PC-9 (cell line): Measurements from ENCODE around the gene DOCK4. TPM values are rescaled to one million over a fixed set of nuclear protein-coding genes. Genes with fewer than 3 reads are reported as not detected.

Experiments used
- BruUV-seq: library from RNA; stranded (reverse); fragments of 400-500 nt; replicated peaks from 2 replicates; lab custom pipeline; 2021; lab: Mats Ljungman, UMichigan
- CTCF ChIA-PET: fragments of 300-600 bp; sonication (Branson Sonifier 250); formaldehyde crosslinking; loops from one replicate; lab custom pipeline; 2022; ENCODE audit warnings: antibody characterized with exemption; lab: Charles Lee
- POLR2A ChIA-PET: fragments of 300-600 bp; sonication (Branson Sonifier 250); formaldehyde crosslinking; loops from one replicate; lab custom pipeline; 2022; ENCODE audit warnings: antibody characterized with exemption; ENCODE audit not compliant: unreplicated experiment; lab: Charles Lee
- DNase-seq, 2 experiments: peaks; one replicate each; pipeline versions ENCODE4 v3.0.0 to v3.0.0-alpha.2; 2015 to 2022; ENCODE audit warnings: mixed read lengths in 1 of 2
- H2AFZ ChIP-seq: fragments of 200-600 bp; sonication (generic); 2 replicates; pipeline ENCODE4 v1.8.1; 2017; ENCODE audit warnings: antibody characterized with exemption
- H3F3A ChIP-seq: fragments of 200-600 bp; sonication (generic); 2 replicates; pipeline ENCODE4 v1.8.1; 2017; ENCODE audit warnings: antibody characterized with exemption, mild to moderate bottlenecking, low read depth; ENCODE audit not compliant: insufficient read depth
- H3K27ac ChIP-seq: fragments of 200-600 bp; sonication (generic); 2 replicates; pipeline ENCODE4 v1.6.1; 2016; ENCODE audit warnings: mixed run types
- H3K27me3 ChIP-seq: fragments of 200-600 bp; sonication (generic); 2 replicates; pipeline ENCODE4 v1.6.1; 2016; ENCODE audit warnings: low read depth, mixed run types; ENCODE audit not compliant: insufficient read depth
- H3K36me3 ChIP-seq: fragments of 200-600 bp; sonication (generic); 2 replicates; pipeline ENCODE4 v1.6.1; 2016; ENCODE audit warnings: low read depth, mixed run types
- H3K4me1 ChIP-seq: fragments of 200-600 bp; sonication (generic); replicated peaks from 2 replicates; pipeline ENCODE4 v1.6.1; 2016; ENCODE audit warnings: mixed run types; ENCODE audit not compliant: insufficient read depth
- H3K4me2 ChIP-seq: fragments of 200-600 bp; sonication (generic); 2 replicates; pipeline ENCODE4 v1.6.1; 2017; ENCODE audit warnings: mixed run types
- H3K4me3 ChIP-seq: fragments of 200-600 bp; sonication (generic); 2 replicates; pipeline ENCODE4 v1.6.1; 2016; ENCODE audit warnings: mixed run types
- H3K79me2 ChIP-seq: fragments of 200-600 bp; sonication (generic); 2 replicates; pipeline ENCODE4 v1.6.1; 2017; ENCODE audit warnings: low read depth, mixed run types
- H3K9me2 ChIP-seq: fragments of 200-600 bp; sonication (generic); 2 replicates; pipeline ENCODE4 v1.8.1; 2017; ENCODE audit warnings: mild to moderate bottlenecking; ENCODE audit not compliant: insufficient read depth
- H3K9me3 ChIP-seq: fragments of 200-600 bp; sonication (generic); 2 replicates; pipeline ENCODE4 v1.8.1; 2016; ENCODE audit warnings: low read depth; ENCODE audit not compliant: insufficient read depth
- H4K20me1 ChIP-seq: fragments of 200-600 bp; sonication (generic); 2 replicates; pipeline ENCODE4 v1.8.1; 2017; ENCODE audit not compliant: insufficient read depth
- EZH2 ChIP-seq: fragments of 200-600 bp; sonication (generic); IDR thresholded peaks from 2 replicates; pipeline ENCODE4 v1.8.0; 2017; ENCODE audit warnings: antibody characterized with exemption, low read depth
- intact Hi-C: fragments of 100-400 bp; cut with micrococcal nuclease; formaldehyde crosslinking; loops from one replicate; pipeline ENCODE4 v1.10.0; 2022; ENCODE audit not compliant: unreplicated experiment
- total RNA-seq: library from RNA; stranded (reverse); gene quantifications from 2 replicates; pipeline ENCODE4 v1.2.3, GENCODE V29; 2021
- TF ChIP-seq, protein P1 (sequence below): fragments of 200-600 bp; sonication (generic); conservative IDR thresholded peaks from 2 replicates; pipeline ENCODE4 v1.6.1; 2017; ENCODE audit warnings: mixed run types, antibody characterized with exemption, mild to moderate bottlenecking, moderate library complexity

DOCK4 gene
- total RNA-seq, 1 experiment from 2014 or later, result 0.98 TPM

DNA sequence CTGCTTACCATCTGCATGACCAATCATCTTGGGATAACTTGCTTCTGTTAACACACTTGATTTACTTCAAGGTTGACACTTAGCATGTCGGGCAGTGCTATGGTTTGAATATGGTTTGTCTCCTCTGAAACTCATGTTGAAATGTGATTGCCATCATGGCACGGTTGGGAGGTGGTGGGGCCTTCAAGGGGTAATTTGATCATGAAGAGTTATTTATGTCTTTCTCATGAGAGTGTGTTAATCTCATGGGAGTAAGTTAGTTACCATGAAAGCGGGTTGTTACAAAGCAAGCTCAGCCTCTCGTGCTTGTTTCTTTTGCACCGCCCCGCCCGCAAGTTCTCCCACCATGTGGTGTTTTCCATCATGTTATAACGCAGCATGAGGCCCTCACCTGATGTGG is 163.6 kb downstream of the DOCK4 start:
- no peaks in the 10 kb centered on the region for H3K36me3 ChIP-seq
- BruUV-seq, result no TSS peak
- H2AFZ ChIP-seq, result no peak overlapping the region
- H3K79me2 ChIP-seq, result no peaks in the 10 kb centered on the region
- no peaks in the 10 kb centered on the region for H3K9me3 ChIP-seq
- ChIA-PET POLR2A (no interaction called here), CTCF (no interaction called here)
- TF ChIP-seq EZH2, result no peak
- TF ChIP-seq, protein P1, sequence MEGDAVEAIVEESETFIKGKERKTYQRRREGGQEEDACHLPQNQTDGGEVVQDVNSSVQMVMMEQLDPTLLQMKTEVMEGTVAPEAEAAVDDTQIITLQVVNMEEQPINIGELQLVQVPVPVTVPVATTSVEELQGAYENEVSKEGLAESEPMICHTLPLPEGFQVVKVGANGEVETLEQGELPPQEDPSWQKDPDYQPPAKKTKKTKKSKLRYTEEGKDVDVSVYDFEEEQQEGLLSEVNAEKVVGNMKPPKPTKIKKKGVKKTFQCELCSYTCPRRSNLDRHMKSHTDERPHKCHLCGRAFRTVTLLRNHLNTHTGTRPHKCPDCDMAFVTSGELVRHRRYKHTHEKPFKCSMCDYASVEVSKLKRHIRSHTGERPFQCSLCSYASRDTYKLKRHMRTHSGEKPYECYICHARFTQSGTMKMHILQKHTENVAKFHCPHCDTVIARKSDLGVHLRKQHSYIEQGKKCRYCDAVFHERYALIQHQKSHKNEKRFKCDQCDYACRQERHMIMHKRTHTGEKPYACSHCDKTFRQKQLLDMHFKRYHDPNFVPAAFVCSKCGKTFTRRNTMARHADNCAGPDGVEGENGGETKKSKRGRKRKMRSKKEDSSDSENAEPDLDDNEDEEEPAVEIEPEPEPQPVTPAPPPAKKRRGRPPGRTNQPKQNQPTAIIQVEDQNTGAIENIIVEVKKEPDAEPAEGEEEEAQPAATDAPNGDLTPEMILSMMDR, result no peak
- DNase-seq, result no peak
- intact Hi-C loops, result no loop called here
- no peaks in the 10 kb centered on the region for H3K9me2 ChIP-seq
- H3F3A ChIP-seq, result no peaks in the 10 kb centered on the region
- H3K4me2 ChIP-seq, result no peak overlapping the region
- H3K27me3 ChIP-seq, result no peaks in the 10 kb centered on the region
- H3K4me1 ChIP-seq, result no peaks in the 10 kb centered on the region
- H4K20me1 ChIP-seq, result no peaks in the 10 kb centered on the region
- no peak overlapping the region for H3K4me3 ChIP-seq
- H3K27ac ChIP-seq, result no peak overlapping the region

- Histone ChIP-seq H4K20me1 (no peaks in the 10 kb centered on the region), H3K27ac (no peak overlapping the region), H3K4me1 (no peaks in the 10 kb centered on the region), H3K4me3 (no peak overlapping the region), H3K9me2 (no peaks in the 10 kb centered on the region), H3K79me2 (no peaks in the 10 kb centered on the region), H3K36me3 (no peaks in the 10 kb centered on the region), H3K9me3 (no peaks in the 10 kb centered on the region; the same call in 1 of the 2 replicates), H3K27me3 (no peaks in the 10 kb centered on the region), H3K4me2 (no peak overlapping the region), H3F3A (no peaks in the 10 kb centered on the region), H2AFZ (no peak overlapping the region)
- intact Hi-C loops, result no loop called here
- DNase-seq, result no peak
- BruUV-seq, result no TSS peak
- CTCF ChIA-PET, result no interaction called here
- POLR2A ChIA-PET, result interaction anchor here (0.7 kb wide), 1 partner anchor 113 kb away, joined by 3 read pairs; no protein-coding TSS in a partner anchor
- TF ChIP-seq EZH2, result no peak
- TF ChIP-seq, protein P1, result no peak
Measured at GRCh38 chr7:112038353-112038752, 167.8 kb downstream of the DOCK4 start.

DNA sequence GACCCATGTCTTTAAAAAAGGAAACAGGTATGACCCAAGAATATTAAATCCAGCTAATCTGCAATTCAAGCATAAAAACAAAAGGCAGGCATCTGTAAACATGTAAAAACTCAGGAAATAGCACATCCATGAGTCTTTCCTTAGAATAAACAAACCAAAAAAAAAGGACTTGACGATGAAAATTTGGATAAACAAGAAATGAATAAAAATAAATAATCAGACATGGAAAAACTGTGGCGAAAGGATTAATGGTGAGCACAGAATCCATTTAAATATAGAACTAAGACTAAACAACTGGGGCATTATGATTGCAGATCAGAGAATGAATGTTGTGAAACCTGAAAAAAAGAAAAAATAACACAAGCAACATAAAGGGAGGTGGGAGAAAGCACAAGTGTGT is 170.1 kb downstream of the DOCK4 start:
- Histone ChIP-seq H3K9me3 (no peaks in the 10 kb centered on the region; the same call in 1 of the 2 replicates), H3F3A (no peaks in the 10 kb centered on the region), H3K4me3 (no peak overlapping the region), H3K4me1 (no peaks in the 10 kb centered on the region), H3K79me2 (no peaks in the 10 kb centered on the region), H4K20me1 (no peaks in the 10 kb centered on the region), H3K36me3 (no peaks in the 10 kb centered on the region), H2AFZ (no peak overlapping the region), H3K27me3 (no peaks in the 10 kb centered on the region), H3K9me2 (no peaks in the 10 kb centered on the region), H3K27ac (no peak overlapping the region), H3K4me2 (no peak overlapping the region)
- ChIA-PET POLR2A (no interaction called here), CTCF (no interaction called here)
- no peak for DNase-seq
- intact Hi-C loops, result no loop called here
- no TSS peak for BruUV-seq
- TF ChIP-seq, protein P1, result no peak
- TF ChIP-seq EZH2, result no peak
